NCI-H1092 treated with DMSO at 0.1 percent for 48 hours (cell line): ENCODE data around the gene BCL2L15.
"Not testable (repeated sequence)": the region's sequence is repeated elsewhere in the genome, so short reads cannot be mapped to it uniquely, and the experiment has no call there.

Experiments
- DNase-seq: peaks from one replicate; lab custom pipeline; 2025; lab: John Stamatoyannopoulos, UW

BCL2L15 gene

GRCh38 chr1:113870778-113871177 lies 16.6 kb downstream of the BCL2L15 start:
- DNase-seq: no peak

GRCh38 chr1:113868387-113869083 lies 18.8 kb downstream of the BCL2L15 start:
- DNase-seq: no peak

- no peak for DNase-seq
Observed at GRCh38 chr1:113861641-113862040, 25.7 kb downstream of the BCL2L15 start.

- no peak for DNase-seq
Observed at GRCh38 chr1:113860891-113861290, 26.5 kb downstream of the BCL2L15 start.

- no peak for DNase-seq
Observed at GRCh38 chr1:113859478-113860175, 27.8 kb downstream of the BCL2L15 start.

GRCh38 chr1:113858982-113859381 lies 28.4 kb downstream of the BCL2L15 start:
- DNase-seq: no peak

- no peak for DNase-seq
Observed at GRCh38 chr1:113858418-113858817, 29.0 kb downstream of the BCL2L15 start.

- no peak for DNase-seq
Observed at GRCh38 chr1:113857776-113858175, 29.6 kb downstream of the BCL2L15 start.

- DNase-seq: no peak
Observed at GRCh38 chr1:113856401-113856790, 31.0 kb downstream of the BCL2L15 start.

GRCh38 chr1:113855630-113856400 lies 31.6 kb downstream of the BCL2L15 start:
- DNase-seq: no peak

- DNase-seq: no peak
Observed at GRCh38 chr1:113854234-113854633, 33.1 kb downstream of the BCL2L15 start.

- DNase-seq: not testable (repeated sequence)
Observed at GRCh38 chr1:113852694-113853093, 34.7 kb downstream of the BCL2L15 start.

- no peak for DNase-seq
Observed at GRCh38 chr1:113850127-113850796, 37.1 kb downstream of the BCL2L15 start.

GRCh38 chr1:113849072-113849471 lies 38.3 kb downstream of the BCL2L15 start:
- DNase-seq: no peak

GRCh38 chr1:113846391-113847035 lies 40.9 kb downstream of the BCL2L15 start:
- no peak for DNase-seq

- no peak for DNase-seq
Observed at GRCh38 chr1:113836534-113836933, 50.8 kb downstream of the BCL2L15 start.

GRCh38 chr1:113835686-113836290 lies 51.6 kb downstream of the BCL2L15 start:
- DNase-seq: peak; percentile 25

GRCh38 chr1:113834716-113835115 lies 52.7 kb downstream of the BCL2L15 start:
- DNase-seq: no peak
